ENCODE data around the gene VPS33A. TPM values are rescaled to one million over a fixed set of nuclear protein-coding genes. Genes with fewer than 3 reads are reported as not detected.
"Not testable (repeated sequence)": the region's sequence is repeated elsewhere in the genome, so short reads cannot be mapped to it uniquely, and the experiment has no call there.

The VPS33A gene
- polyA plus RNA-seq, 1 donor (not counting 4 experiments of a cell fraction or from before 2014, with no cell fraction given): 17.5 TPM

- TF ChIP-seq EZH2 (IDR thresholded peaks at IDR 0.05; ENCODE audit: low read length): no peak
- TF ChIP-seq CTCF (optimal IDR thresholded peaks at IDR 0.05 in 1 of 3, IDR thresholded peaks at IDR 0.05 in 1 of 3, conservative IDR thresholded peaks at IDR 0.05 in 1 of 3; ENCODE audit: extremely low read depth in 1 of 3, insufficient read depth in 2 of 3, low read length in 3 of 3): no peak
- FAIRE-seq (no peak), DNase-seq (ENCODE audit: low read depth, low spot score) (no peak)
- peaks cover 6% of the 10 kb centered on the region for H3K79me2 ChIP-seq (ENCODE audit: control insufficient read depth, insufficient read depth, low read length)
- peak overlapping the region; percentile 99 for H2AFZ ChIP-seq (ENCODE audit: control insufficient read depth, low read length)
- peaks cover 6% of the 10 kb centered on the region for H3K4me1 ChIP-seq (ENCODE audit: control insufficient read depth, extremely low read depth, insufficient read depth, low read length)
- H4K20me1 ChIP-seq (ENCODE audit: control insufficient read depth, extremely low read depth, insufficient read depth, low read length): no peaks in the 10 kb centered on the region
- H3K4me3 ChIP-seq (ENCODE audit: control insufficient read depth in 2 of 3, extremely low read depth in 1 of 3, insufficient read depth in 2 of 3, low read depth in 1 of 3, low read length in 3 of 3): peak overlapping the region; percentile 76 to 85 (median 82)
- peak overlapping the region; percentile 86 for H3K4me2 ChIP-seq (ENCODE audit: control insufficient read depth, extremely low read depth, insufficient read depth, low read depth, low read length)
- H3K27ac ChIP-seq (ENCODE audit: control insufficient read depth, insufficient read depth, low read length): peak overlapping the region; percentile 96
- H3K9me1 ChIP-seq (ENCODE audit: control insufficient read depth, extremely low read depth, insufficient read depth, low read length): no peaks in the 10 kb centered on the region
- no peaks in the 10 kb centered on the region for H3K27me3 ChIP-seq (ENCODE audit: control insufficient read depth, extremely low read depth, insufficient read depth, low read length)
- dilution Hi-C loops (cut with MboI; ENCODE audit: extremely low pct_ligation_motif_present, low sequenced_read_pairs): no loop called here
- H3K9me3 ChIP-seq (ENCODE audit: control insufficient read depth, low read depth, low read length): no peaks in the 10 kb centered on the region
- H3K36me3 ChIP-seq (ENCODE audit: control insufficient read depth in 2 of 2, extremely low read depth in 1 of 2, insufficient read depth in 2 of 2, low read length in 2 of 2): peaks cover 1 to 6% of the 10 kb centered on the region in 2 experiments
- peak overlapping the region; percentile 96 for H3K9ac ChIP-seq (ENCODE audit: control insufficient read depth, extremely low read depth, insufficient read depth, low read length)
These were observed 818 bp downstream of the VPS33A start for GRCh38 chr12:122265476-122265875.

DNA sequence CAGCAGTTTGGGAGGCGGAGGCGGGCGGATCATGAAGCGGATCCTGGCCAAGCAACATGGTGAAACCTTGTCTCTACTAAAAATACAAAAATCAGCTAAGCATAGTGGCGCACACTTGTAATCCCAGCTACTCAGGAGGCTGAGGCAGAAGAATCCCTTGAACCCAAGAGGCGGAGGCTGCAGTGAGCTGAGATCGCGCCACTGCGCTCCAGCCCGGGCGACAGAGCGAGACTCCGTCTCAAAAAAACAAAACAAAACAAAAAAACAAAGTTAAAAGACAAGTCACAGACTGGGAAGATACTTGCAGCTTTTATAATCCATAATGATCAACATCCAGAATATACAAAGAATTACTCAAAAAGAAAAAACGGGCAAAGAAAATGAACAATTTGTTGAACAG is 5.6 kb downstream of the VPS33A start:
- H3K9me1 ChIP-seq (ENCODE audit: control insufficient read depth, extremely low read depth, insufficient read depth, low read length); H3K4me1 ChIP-seq (ENCODE audit: control insufficient read depth, extremely low read depth, insufficient read depth, low read length); DNase-seq (ENCODE audit: low read depth, low spot score); H2AFZ ChIP-seq (ENCODE audit: control insufficient read depth, low read length); FAIRE-seq; H3K27ac ChIP-seq (ENCODE audit: control insufficient read depth, insufficient read depth, low read length); H3K36me3 ChIP-seq (ENCODE audit: control insufficient read depth in 2 of 2, extremely low read depth in 1 of 2, insufficient read depth in 2 of 2, low read length in 2 of 2); H3K9ac ChIP-seq (ENCODE audit: control insufficient read depth, extremely low read depth, insufficient read depth, low read length); H3K79me2 ChIP-seq (ENCODE audit: control insufficient read depth, insufficient read depth, low read length); H3K4me3 ChIP-seq (ENCODE audit: control insufficient read depth in 2 of 3, extremely low read depth in 1 of 3, insufficient read depth in 2 of 3, low read depth in 1 of 3, low read length in 3 of 3); H3K27me3 ChIP-seq (ENCODE audit: control insufficient read depth, extremely low read depth, insufficient read depth, low read length); H4K20me1 ChIP-seq (ENCODE audit: control insufficient read depth, extremely low read depth, insufficient read depth, low read length); H3K4me2 ChIP-seq (ENCODE audit: control insufficient read depth, extremely low read depth, insufficient read depth, low read depth, low read length); dilution Hi-C loops (cut with MboI; ENCODE audit: extremely low pct_ligation_motif_present, low sequenced_read_pairs); H3K9me3 ChIP-seq (ENCODE audit: control insufficient read depth, low read depth, low read length): not testable (repeated sequence)

DNA sequence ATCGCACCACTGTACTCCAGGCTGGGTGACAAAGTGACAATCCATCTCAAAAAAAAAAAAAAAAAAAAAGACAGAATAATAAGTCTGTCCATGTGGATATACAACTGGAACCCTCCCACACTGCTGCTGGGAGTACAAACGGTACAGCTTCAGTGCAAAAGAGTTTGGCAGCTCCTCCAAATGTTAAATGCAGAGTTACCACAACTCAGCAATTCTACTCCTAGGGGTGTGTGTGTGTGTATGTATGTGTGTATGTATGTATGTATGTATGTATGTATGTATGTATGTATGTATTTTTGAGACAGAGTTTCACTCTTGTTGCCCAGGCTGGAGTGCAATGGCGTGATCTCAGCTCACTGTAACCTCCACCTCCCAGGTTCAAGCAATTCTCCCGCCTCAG is 7.4 kb downstream of the VPS33A start:
- dilution Hi-C loops (cut with MboI; ENCODE audit: extremely low pct_ligation_motif_present, low sequenced_read_pairs); H3K4me2 ChIP-seq (ENCODE audit: control insufficient read depth, extremely low read depth, insufficient read depth, low read depth, low read length); H3K27me3 ChIP-seq (ENCODE audit: control insufficient read depth, extremely low read depth, insufficient read depth, low read length); H3K4me1 ChIP-seq (ENCODE audit: control insufficient read depth, extremely low read depth, insufficient read depth, low read length); DNase-seq (ENCODE audit: low read depth, low spot score); H2AFZ ChIP-seq (ENCODE audit: control insufficient read depth, low read length); H3K9ac ChIP-seq (ENCODE audit: control insufficient read depth, extremely low read depth, insufficient read depth, low read length); H3K27ac ChIP-seq (ENCODE audit: control insufficient read depth, insufficient read depth, low read length); H3K36me3 ChIP-seq (ENCODE audit: control insufficient read depth in 2 of 2, extremely low read depth in 1 of 2, insufficient read depth in 2 of 2, low read length in 2 of 2); H3K9me1 ChIP-seq (ENCODE audit: control insufficient read depth, extremely low read depth, insufficient read depth, low read length); FAIRE-seq; H3K9me3 ChIP-seq (ENCODE audit: control insufficient read depth, low read depth, low read length); H4K20me1 ChIP-seq (ENCODE audit: control insufficient read depth, extremely low read depth, insufficient read depth, low read length); H3K4me3 ChIP-seq (ENCODE audit: control insufficient read depth in 2 of 3, extremely low read depth in 1 of 3, insufficient read depth in 2 of 3, low read depth in 1 of 3, low read length in 3 of 3); H3K79me2 ChIP-seq (ENCODE audit: control insufficient read depth, insufficient read depth, low read length): not testable (repeated sequence)

DNA sequence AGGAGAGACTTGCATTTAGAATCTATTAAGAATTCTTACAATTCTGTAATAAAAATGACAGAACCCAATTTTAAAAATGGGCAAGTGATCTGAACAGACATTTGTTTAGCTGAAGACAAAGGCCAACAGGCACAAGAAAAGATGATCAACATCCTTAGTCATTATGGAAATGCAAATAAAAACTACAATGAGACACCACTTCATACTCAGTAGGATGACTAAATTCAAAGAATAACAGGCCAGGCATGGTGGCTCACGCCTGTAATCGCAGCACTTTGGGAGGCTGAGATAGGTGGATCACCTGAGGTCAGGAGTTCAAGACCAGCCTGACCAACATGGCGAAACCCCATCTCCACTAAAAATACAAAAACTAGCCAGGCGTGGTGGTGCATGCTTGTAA is 7.8 kb downstream of the VPS33A start:
- FAIRE-seq; H3K4me2 ChIP-seq (ENCODE audit: control insufficient read depth, extremely low read depth, insufficient read depth, low read depth, low read length); H3K4me3 ChIP-seq (ENCODE audit: control insufficient read depth in 2 of 3, extremely low read depth in 1 of 3, insufficient read depth in 2 of 3, low read depth in 1 of 3, low read length in 3 of 3); H3K4me1 ChIP-seq (ENCODE audit: control insufficient read depth, extremely low read depth, insufficient read depth, low read length); H2AFZ ChIP-seq (ENCODE audit: control insufficient read depth, low read length); H3K9ac ChIP-seq (ENCODE audit: control insufficient read depth, extremely low read depth, insufficient read depth, low read length); H3K36me3 ChIP-seq (ENCODE audit: control insufficient read depth in 2 of 2, extremely low read depth in 1 of 2, insufficient read depth in 2 of 2, low read length in 2 of 2); H3K27me3 ChIP-seq (ENCODE audit: control insufficient read depth, extremely low read depth, insufficient read depth, low read length); dilution Hi-C loops (cut with MboI; ENCODE audit: extremely low pct_ligation_motif_present, low sequenced_read_pairs); H3K79me2 ChIP-seq (ENCODE audit: control insufficient read depth, insufficient read depth, low read length); H4K20me1 ChIP-seq (ENCODE audit: control insufficient read depth, extremely low read depth, insufficient read depth, low read length); H3K27ac ChIP-seq (ENCODE audit: control insufficient read depth, insufficient read depth, low read length); DNase-seq (ENCODE audit: low read depth, low spot score); H3K9me1 ChIP-seq (ENCODE audit: control insufficient read depth, extremely low read depth, insufficient read depth, low read length); H3K9me3 ChIP-seq (ENCODE audit: control insufficient read depth, low read depth, low read length): not testable (repeated sequence)

Data from keratinocyte (primary cell).